Stomach (tissue), 9 donors: ENCODE results near the gene COL23A1. TPM values are rescaled to one million over a fixed set of nuclear protein-coding genes. Genes with fewer than 3 reads are reported as not detected.

Experiments used
- DNase-seq, 2 donors: peaks; one replicate each; pipeline versions ENCODE4 v3.0.0 to v3.0.0-alpha.2; 2013 to 2019
- H3K27ac ChIP-seq, 5 donors: fragments of 200-600 bp in 4 of 5; sonication (generic) in 4 of 5; one replicate each; pipeline ENCODE4 v1.5.1; 2013 to 2019; ENCODE audit warnings: mild to moderate bottlenecking in 1 of 5, moderate library complexity in 1 of 5
- H3K27me3 ChIP-seq, 3 donors: fragments of 200-600 bp; sonication (generic); one replicate each; pipeline ENCODE4 v1.5.1; 2017 to 2019; ENCODE audit warnings: mixed run types in 1 of 3
- H3K36me3 ChIP-seq, 4 donors: fragments of 200-600 bp; sonication (generic); 1 replicate in 3 of 4; 2 replicates in 1 of 4; pipeline ENCODE4 v1.5.1; 2016 to 2019
- H3K4me1 ChIP-seq, 4 donors: fragments of 200-600 bp; sonication (generic); one replicate each; pipeline ENCODE4 v1.5.1; 2016 to 2019
- H3K4me3 ChIP-seq, 4 donors: fragments of 200-600 bp; sonication (generic) in 3 of 4; one replicate each; pipeline ENCODE4 v1.5.1; 2016 to 2019; ENCODE audit warnings: mild to moderate bottlenecking in 1 of 4
- H3K9me3 ChIP-seq, 4 donors: fragments of 200-600 bp; sonication (generic); one replicate each; pipeline ENCODE4 v1.5.1; 2016 to 2019
- EP300 ChIP-seq: sonication (generic); formaldehyde crosslinking; IDR thresholded peaks from one replicate; pipeline ENCODE4 v1.6.1; 2017; ENCODE audit warnings: antibody characterized with exemption
- POLR2A ChIP-seq, 4 donors: fragments of 450-650 bp; IDR thresholded peaks; one replicate each; pipeline ENCODE4 v1.6.1; 2016; ENCODE audit warnings: antibody characterized with exemption in 4 of 4, control low read depth in 2 of 4, mild to moderate bottlenecking in 1 of 4, moderate library complexity in 1 of 4
- POLR2AphosphoS5 ChIP-seq, 3 donors: sonication (generic); formaldehyde crosslinking; IDR thresholded peaks; one replicate each; pipeline ENCODE4 v1.6.1; 2016; ENCODE audit warnings: antibody characterized with exemption in 3 of 3
- WGBS, 5 donors: extraction: QIAGEN DNeasy Blood & Tissue Kit in 3 of 5; methylation state at CpG; one replicate each; pipeline versions ENCODE4 v1.1.5 to v1.1.7; 2013 to 2018; 5-methylcytosine and 5-hydroxymethylcytosine counted together
- intact Hi-C: fragments of 100-400 bp; cut with DNase I; formaldehyde crosslinking; loops from one replicate; pipeline ENCODE4 v1.15.1; 2023; ENCODE audit warnings: low total_unique reads
- polyA plus RNA-seq, 3 donors: library from polyadenylated mRNA; stranded (reverse); fragments of 200-250 nt; gene quantifications; one replicate each; pipeline ENCODE4 v1.2.3, GENCODE V29; 2013
- total RNA-seq, 5 donors: library from RNA; depleted of rRNA; stranded (reverse); fragments of >200 nt; gene quantifications; one replicate each; pipeline versions ENCODE4 v1.1.0 to v1.2.3, GENCODE V29; 2014 to 2016
- TF ChIP-seq, protein P1 (sequence below), 7 experiments: fragments of 450-650 bp in 4 of 7; fragments of 200-600 bp in 3 of 7; sonication (generic) in 3 of 7; IDR thresholded peaks; one replicate each; pipeline ENCODE4 v1.5.1; 2016 to 2019; ENCODE audit warnings: antibody characterized with exemption in 7 of 7, control low read depth in 2 of 7, mild to moderate bottlenecking in 1 of 7
- donor health status: healthy with polysubstance abuse.
- donor health status: Bipolar disorder and iron deficiency.
- donor health status: healthy.

The COL23A1 gene
- total and polyA plus RNA-seq, 8 donors = under 0.01 to 7.0 (median 1.4) TPM

- intact Hi-C loops = no loop called here
- no peak overlapping the region for H3K27ac ChIP-seq
- H3K4me3 ChIP-seq = no peak overlapping the region
- H3K4me1 ChIP-seq = no peaks in the 10 kb centered on the region
- no peaks in the 10 kb centered on the region for H3K36me3 ChIP-seq
- peaks cover 0 to 18% (median 0%) of the 10 kb centered on the region in 3 donors for H3K27me3 ChIP-seq
- no peak for DNase-seq
- no peaks in the 10 kb centered on the region for H3K9me3 ChIP-seq
- 71 to 79% (median 77%) methylated on average over 6 of the region's 6 CpGs for WGBS, 5 donors
- no peak for TF ChIP-seq POLR2A (IDR thresholded peaks at IDR 0.05)
- no peak for TF ChIP-seq POLR2AphosphoS5 (IDR thresholded peaks at IDR 0.05)
- TF ChIP-seq, protein P1, sequence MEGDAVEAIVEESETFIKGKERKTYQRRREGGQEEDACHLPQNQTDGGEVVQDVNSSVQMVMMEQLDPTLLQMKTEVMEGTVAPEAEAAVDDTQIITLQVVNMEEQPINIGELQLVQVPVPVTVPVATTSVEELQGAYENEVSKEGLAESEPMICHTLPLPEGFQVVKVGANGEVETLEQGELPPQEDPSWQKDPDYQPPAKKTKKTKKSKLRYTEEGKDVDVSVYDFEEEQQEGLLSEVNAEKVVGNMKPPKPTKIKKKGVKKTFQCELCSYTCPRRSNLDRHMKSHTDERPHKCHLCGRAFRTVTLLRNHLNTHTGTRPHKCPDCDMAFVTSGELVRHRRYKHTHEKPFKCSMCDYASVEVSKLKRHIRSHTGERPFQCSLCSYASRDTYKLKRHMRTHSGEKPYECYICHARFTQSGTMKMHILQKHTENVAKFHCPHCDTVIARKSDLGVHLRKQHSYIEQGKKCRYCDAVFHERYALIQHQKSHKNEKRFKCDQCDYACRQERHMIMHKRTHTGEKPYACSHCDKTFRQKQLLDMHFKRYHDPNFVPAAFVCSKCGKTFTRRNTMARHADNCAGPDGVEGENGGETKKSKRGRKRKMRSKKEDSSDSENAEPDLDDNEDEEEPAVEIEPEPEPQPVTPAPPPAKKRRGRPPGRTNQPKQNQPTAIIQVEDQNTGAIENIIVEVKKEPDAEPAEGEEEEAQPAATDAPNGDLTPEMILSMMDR (IDR thresholded peaks at IDR 0.05) = no peak
Measured at GRCh38 chr5:178296066-178296465, 294.1 kb downstream of the COL23A1 start.

GRCh38 chr5:178295589-178295988 lies 294.6 kb downstream of the COL23A1 start:
- TF ChIP-seq POLR2AphosphoS5 (IDR thresholded peaks at IDR 0.05) (no peak), POLR2A (IDR thresholded peaks at IDR 0.05) (no peak), EP300 (no peak)
- TF ChIP-seq, protein P1 (IDR thresholded peaks at IDR 0.05) = no peak
- no peak overlapping the region for H3K4me3 ChIP-seq
- no peaks in the 10 kb centered on the region for H3K9me3 ChIP-seq
- H3K27ac ChIP-seq = no peak overlapping the region
- H3K4me1 ChIP-seq = no peaks in the 10 kb centered on the region
- peaks cover 0 to 23% (median 0%) of the 10 kb centered on the region in 3 donors for H3K27me3 ChIP-seq
- H3K36me3 ChIP-seq = no peaks in the 10 kb centered on the region
- intact Hi-C loops = no loop called here
- DNase-seq = no peak

DNA sequence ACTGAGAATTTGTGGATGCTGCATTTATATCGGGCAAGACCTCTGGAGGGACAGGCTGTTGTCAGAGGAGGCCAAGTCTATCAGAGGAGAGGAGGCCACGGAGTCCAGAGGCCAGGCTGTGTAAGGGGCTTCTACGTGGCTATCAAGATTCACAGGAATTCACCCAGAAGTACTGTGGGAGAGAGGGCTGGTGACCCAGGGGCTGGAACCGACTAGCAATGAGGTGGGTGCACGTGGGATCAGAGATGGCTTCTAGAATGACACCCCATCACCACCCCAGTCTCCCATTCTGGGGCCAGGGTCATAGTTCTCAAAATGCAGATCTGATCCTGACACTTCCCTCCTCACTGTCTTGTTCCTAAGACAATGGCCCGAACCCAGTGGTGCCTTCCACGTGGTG lies 296.4 kb downstream of the COL23A1 start:
- H3K36me3 ChIP-seq = no peaks in the 10 kb centered on the region

GRCh38 chr5:178293400-178293799 lies 296.8 kb downstream of the COL23A1 start:
- H3K36me3 ChIP-seq = no peaks in the 10 kb centered on the region
- WGBS, 5 donors = 36 to 53% (median 41%) methylated on average over 6 of the region's 6 CpGs
- intact Hi-C loops = no loop called here
- peaks cover 0 to 31% (median 0%) of the 10 kb centered on the region in 3 donors for H3K27me3 ChIP-seq
- no peak overlapping the region for H3K4me3 ChIP-seq
- no peak overlapping the region for H3K27ac ChIP-seq
- DNase-seq = no peak
- H3K9me3 ChIP-seq = no peaks in the 10 kb centered on the region
- TF ChIP-seq POLR2AphosphoS5 (IDR thresholded peaks at IDR 0.05) (no peak), EP300 (no peak), POLR2A (IDR thresholded peaks at IDR 0.05) (no peak)
- TF ChIP-seq, protein P1 (IDR thresholded peaks at IDR 0.05) = no peak
- peaks cover 0 to 9% (median 0%) of the 10 kb centered on the region in 4 donors for H3K4me1 ChIP-seq

More for the DNA sequence above, 296.4 kb downstream of the COL23A1 start:
- 75 to 84% (median 80%) methylated on average over 7 of the region's 7 CpGs for WGBS, 5 donors
- Histone ChIP-seq H3K4me1 (peaks cover 0 to 7% (median 0%) of the 10 kb centered on the region in 4 donors), H3K27ac (no peak overlapping the region), H3K4me3 (no peak overlapping the region), H3K9me3 (no peaks in the 10 kb centered on the region), H3K27me3 (peaks cover 0 to 27% (median 0%) of the 10 kb centered on the region in 3 donors)
- no peak for DNase-seq
- TF ChIP-seq EP300 (no peak), POLR2A (IDR thresholded peaks at IDR 0.05) (no peak), POLR2AphosphoS5 (IDR thresholded peaks at IDR 0.05) (no peak)
- TF ChIP-seq, protein P1 (IDR thresholded peaks at IDR 0.05) = no peak
- intact Hi-C loops = no loop called here
